ENCODE measurements around the gene DPF3. TPM values are rescaled to one million over a fixed set of nuclear protein-coding genes. Genes with fewer than 3 reads are reported as not detected.
A peak's percentile ranks its signal among the peaks of the same experiment; 100 is the strongest.

DPF3 gene
- total and polyA plus RNA-seq, 9 of the 15 experiments (the other 6 are each of a cell fraction or from before 2014, with no cell fraction given): 0.21 to 4.9 (median 1.2) TPM

GRCh38 chr14:72826039-72826438 is 67.9 kb downstream of the DPF3 start (continued):
- peak; percentile 42; the same call in 1 of the 2 replicates for TF ChIP-seq RAD51 (IDR thresholded peaks at IDR 0.05; ENCODE audit: borderline replicate concordance, low read depth)
- TF ChIP-seq PPARD (CRISPR knock-in tag; IDR thresholded peaks at IDR 0.05): no peak
- no peak for TF ChIP-seq SMARCB1 (IDR thresholded peaks at IDR 0.05; ENCODE audit: insufficient read length, low read depth)
- TF ChIP-seq MCM7 (IDR thresholded peaks at IDR 0.05): no peak
- no peak for TF ChIP-seq CEBPG (CRISPR knock-in tag; IDR thresholded peaks at IDR 0.05)
- no peak for TF ChIP-seq CEBPG (tag; conservative IDR thresholded peaks at IDR 0.05 in 1 of 2, IDR thresholded peaks at IDR 0.05 in 1 of 2)
- no peak for TF ChIP-seq HLTF (IDR thresholded peaks at IDR 0.05)
- no peak for TF ChIP-seq BRD9 (IDR thresholded peaks at IDR 0.05; ENCODE audit: low read depth, partially characterized antibody)
- TF ChIP-seq ZNF589 (CRISPR knock-in tag; IDR thresholded peaks at IDR 0.05; ENCODE audit: low read depth): peak; percentile 95
- TF ChIP-seq, protein P1, sequence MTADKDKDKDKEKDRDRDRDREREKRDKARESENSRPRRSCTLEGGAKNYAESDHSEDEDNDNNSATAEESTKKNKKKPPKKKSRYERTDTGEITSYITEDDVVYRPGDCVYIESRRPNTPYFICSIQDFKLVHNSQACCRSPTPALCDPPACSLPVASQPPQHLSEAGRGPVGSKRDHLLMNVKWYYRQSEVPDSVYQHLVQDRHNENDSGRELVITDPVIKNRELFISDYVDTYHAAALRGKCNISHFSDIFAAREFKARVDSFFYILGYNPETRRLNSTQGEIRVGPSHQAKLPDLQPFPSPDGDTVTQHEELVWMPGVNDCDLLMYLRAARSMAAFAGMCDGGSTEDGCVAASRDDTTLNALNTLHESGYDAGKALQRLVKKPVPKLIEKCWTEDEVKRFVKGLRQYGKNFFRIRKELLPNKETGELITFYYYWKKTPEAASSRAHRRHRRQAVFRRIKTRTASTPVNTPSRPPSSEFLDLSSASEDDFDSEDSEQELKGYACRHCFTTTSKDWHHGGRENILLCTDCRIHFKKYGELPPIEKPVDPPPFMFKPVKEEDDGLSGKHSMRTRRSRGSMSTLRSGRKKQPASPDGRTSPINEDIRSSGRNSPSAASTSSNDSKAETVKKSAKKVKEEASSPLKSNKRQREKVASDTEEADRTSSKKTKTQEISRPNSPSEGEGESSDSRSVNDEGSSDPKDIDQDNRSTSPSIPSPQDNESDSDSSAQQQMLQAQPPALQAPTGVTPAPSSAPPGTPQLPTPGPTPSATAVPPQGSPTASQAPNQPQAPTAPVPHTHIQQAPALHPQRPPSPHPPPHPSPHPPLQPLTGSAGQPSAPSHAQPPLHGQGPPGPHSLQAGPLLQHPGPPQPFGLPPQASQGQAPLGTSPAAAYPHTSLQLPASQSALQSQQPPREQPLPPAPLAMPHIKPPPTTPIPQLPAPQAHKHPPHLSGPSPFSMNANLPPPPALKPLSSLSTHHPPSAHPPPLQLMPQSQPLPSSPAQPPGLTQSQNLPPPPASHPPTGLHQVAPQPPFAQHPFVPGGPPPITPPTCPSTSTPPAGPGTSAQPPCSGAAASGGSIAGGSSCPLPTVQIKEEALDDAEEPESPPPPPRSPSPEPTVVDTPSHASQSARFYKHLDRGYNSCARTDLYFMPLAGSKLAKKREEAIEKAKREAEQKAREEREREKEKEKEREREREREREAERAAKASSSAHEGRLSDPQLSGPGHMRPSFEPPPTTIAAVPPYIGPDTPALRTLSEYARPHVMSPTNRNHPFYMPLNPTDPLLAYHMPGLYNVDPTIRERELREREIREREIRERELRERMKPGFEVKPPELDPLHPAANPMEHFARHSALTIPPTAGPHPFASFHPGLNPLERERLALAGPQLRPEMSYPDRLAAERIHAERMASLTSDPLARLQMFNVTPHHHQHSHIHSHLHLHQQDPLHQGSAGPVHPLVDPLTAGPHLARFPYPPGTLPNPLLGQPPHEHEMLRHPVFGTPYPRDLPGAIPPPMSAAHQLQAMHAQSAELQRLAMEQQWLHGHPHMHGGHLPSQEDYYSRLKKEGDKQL (CRISPR knock-in tag; IDR thresholded peaks at IDR 0.05; ENCODE audit: borderline replicate concordance): no peak
- no peak for TF ChIP-seq RBM14 (IDR thresholded peaks at IDR 0.05; ENCODE audit: borderline replicate concordance, insufficient read depth, low read depth, low read length)
- TF ChIP-seq ZNF75A (CRISPR knock-in tag; IDR thresholded peaks at IDR 0.05): no peak
- TF ChIP-seq ARHGAP35 (IDR thresholded peaks at IDR 0.05; ENCODE audit: partially characterized antibody): no peak
- TF ChIP-seq KDM2B (CRISPR knock-in tag; IDR thresholded peaks at IDR 0.05): 0 out of 2 replicates have a peak, but pooled peaks have one; percentile 19
- TF ChIP-seq PML (IDR thresholded peaks at IDR 0.05; ENCODE audit: low read length): peak; percentile 93
- TF ChIP-seq ZNF830 (CRISPR knock-in tag; IDR thresholded peaks at IDR 0.05): no peak
- peak; percentile 96 for TF ChIP-seq CBFA2T2 (conservative IDR thresholded peaks at IDR 0.05)
- 0 out of 2 replicates have a peak, but pooled peaks have one; percentile 28 for TF ChIP-seq NCOA1 (IDR thresholded peaks at IDR 0.05; ENCODE audit: low read depth)
- no peak for TF ChIP-seq PRPF4 (IDR thresholded peaks at IDR 0.05; ENCODE audit: insufficient read depth, low read depth, low read length, poor library complexity, severe bottlenecking)
- peak; percentile 93 for TF ChIP-seq MTA2 (IDR thresholded peaks at IDR 0.05; ENCODE audit: low read depth)
- TF ChIP-seq SAP30 (IDR thresholded peaks at IDR 0.05; ENCODE audit: borderline replicate concordance, insufficient read depth, low read depth, low read length, poor library complexity, severe bottlenecking): no peak
- TF ChIP-seq L3MBTL2 (IDR thresholded peaks at IDR 0.05): no peak; the same call in 1 of the 2 replicates
- TF ChIP-seq ZNF507 (tag; conservative IDR thresholded peaks at IDR 0.05): no peak
- no peak for TF ChIP-seq MAX (CRISPR knock-in tag; IDR thresholded peaks at IDR 0.05)
- TF ChIP-seq HMGN3 (IDR thresholded peaks at IDR 0.05; ENCODE audit: borderline replicate concordance, extremely low read depth, insufficient read length, low read depth, low read length): peak; percentile 47
- TF ChIP-seq PYGO2 (tag; IDR thresholded peaks at IDR 0.05): peak; percentile 71
- TF ChIP-seq DDX20 (tag; IDR thresholded peaks at IDR 0.05; ENCODE audit: low read depth): no peak

Data from K562 (cell line).